Renal cortical epithelial cell (primary cell): ENCODE measurements around the gene CLRN3. TPM values are rescaled to one million over a fixed set of nuclear protein-coding genes. Genes with fewer than 3 reads are reported as not detected.

Experiments used
- DNase-seq: peaks from one replicate; pipeline ENCODE4 v3.0.0-alpha.2; 2011; ENCODE audit warnings: low read depth
- total RNA-seq: library from RNA; depleted of rRNA; stranded (reverse); fragments of >200 nt; gene quantifications from 2 replicates; pipeline ENCODE4 v1.2.3, GENCODE V29; 2014

The CLRN3 gene
- total RNA-seq, 1 donor from 2014 or later, result 0.65 TPM

GRCh38 chr10:127848226-127848625 lies 44.5 kb downstream of the CLRN3 start:
- DNase-seq, result no peak

DNA sequence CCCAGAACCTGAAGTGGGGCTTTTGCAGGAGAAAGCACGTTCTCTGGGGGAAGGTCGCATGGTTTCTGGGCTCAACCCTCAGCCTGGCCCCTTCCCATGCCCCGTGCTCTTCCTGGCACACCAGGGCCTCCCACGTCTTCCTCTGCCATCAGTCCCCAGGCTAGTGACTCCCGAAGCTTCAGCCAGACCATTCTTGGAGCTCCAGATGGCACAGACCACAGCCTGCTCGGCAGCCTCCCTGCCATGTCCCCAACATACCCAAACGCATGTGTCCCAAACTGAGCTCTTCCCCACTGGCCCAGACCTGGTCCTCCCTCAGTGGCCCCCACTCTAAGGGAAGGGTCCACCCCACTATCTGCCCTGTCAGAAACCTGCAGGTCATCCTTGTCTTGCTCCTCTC lies 47.0 kb downstream of the CLRN3 start:
- DNase-seq, result no peak

DNA sequence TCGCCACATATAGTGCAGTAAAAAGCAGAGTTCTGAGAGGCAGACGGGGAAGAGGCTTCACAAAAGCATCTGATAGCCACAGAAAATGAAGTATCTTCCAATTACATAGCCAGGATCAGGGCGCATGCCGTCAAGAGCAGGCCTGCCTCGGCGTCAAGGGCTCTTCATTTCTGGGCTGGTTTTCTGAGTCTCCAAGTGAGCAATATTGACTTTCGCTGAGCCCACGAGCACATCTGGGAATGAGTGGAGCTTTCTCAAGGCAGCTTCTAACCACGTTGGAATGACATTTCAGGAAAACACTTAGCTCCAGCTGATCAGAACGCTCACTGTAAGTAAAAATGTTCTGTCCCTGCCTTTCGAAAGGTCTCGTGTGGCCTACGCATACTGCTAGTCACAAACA lies 51.9 kb downstream of the CLRN3 start:
- no peak for DNase-seq

DNA sequence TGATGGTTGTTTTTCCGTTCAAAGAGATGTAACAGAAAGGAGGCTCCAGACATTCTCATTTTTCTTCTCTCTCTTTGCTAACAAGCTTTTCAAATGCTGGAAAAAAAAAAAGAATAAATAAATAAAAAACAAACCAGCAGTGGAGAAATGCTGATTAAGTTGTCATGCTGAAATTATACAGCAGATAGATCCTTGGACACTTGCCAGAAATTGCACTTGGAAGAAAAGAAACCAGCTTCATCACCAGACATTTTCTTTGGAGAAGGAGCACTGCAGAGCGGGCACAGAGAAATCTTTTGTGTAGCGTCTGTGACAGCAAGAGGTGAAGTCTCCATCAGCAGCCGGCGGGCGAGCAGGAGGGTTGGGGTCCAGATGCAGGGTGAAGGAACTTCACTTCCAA lies 55.8 kb downstream of the CLRN3 start:
- no peak for DNase-seq

GRCh38 chr10:127836176-127836575 lies 56.6 kb downstream of the CLRN3 start:
- DNase-seq, result no peak

DNA sequence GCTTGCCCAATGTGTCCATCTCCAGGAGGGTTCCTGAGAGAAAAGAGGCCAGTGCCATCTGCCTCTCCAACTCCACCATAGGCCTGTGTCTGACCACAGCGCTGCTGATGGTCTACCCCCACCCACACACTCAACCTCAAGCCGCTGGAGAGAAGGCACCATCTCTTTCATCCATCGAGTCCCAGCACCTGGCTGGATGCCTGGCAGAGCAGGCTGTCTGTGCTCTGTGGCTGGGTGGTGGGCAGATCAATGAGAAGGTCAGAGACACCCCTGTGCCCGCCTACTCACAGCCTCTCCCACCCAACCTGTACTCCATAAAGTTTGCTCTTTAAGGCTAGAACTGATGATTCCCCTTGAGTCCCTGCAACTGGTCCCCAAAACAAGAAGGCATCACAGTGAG lies 58.0 kb downstream of the CLRN3 start:
- DNase-seq, result no peak

GRCh38 chr10:127834221-127834620 lies 58.5 kb downstream of the CLRN3 start:
- DNase-seq, result no peak

- DNase-seq, result no peak
Measured at GRCh38 chr10:127833804-127834203, 58.9 kb downstream of the CLRN3 start.

- DNase-seq, result peak; percentile 55
Measured at GRCh38 chr10:127832501-127832900, 60.2 kb downstream of the CLRN3 start.

GRCh38 chr10:127830414-127830813 lies 62.3 kb downstream of the CLRN3 start:
- DNase-seq, result no peak

Other genes starting within 250 kb of the CLRN3 start
- gene FOXI2, start 155.8 kb downstream of the CLRN3 start, total RNA-seq, result not detected in 2 replicates
- gene PTPRE, start 14.2 kb upstream of the CLRN3 start, total RNA-seq, result 9.9 and 19.6 TPM in 2 replicates
- gene MKI67, start 233.5 kb upstream of the CLRN3 start, total RNA-seq, result 0.75 and 5.2 TPM in 2 replicates